Measurements from ENCODE around the gene TMEM51.

- TF ChIP-seq, protein P1, sequence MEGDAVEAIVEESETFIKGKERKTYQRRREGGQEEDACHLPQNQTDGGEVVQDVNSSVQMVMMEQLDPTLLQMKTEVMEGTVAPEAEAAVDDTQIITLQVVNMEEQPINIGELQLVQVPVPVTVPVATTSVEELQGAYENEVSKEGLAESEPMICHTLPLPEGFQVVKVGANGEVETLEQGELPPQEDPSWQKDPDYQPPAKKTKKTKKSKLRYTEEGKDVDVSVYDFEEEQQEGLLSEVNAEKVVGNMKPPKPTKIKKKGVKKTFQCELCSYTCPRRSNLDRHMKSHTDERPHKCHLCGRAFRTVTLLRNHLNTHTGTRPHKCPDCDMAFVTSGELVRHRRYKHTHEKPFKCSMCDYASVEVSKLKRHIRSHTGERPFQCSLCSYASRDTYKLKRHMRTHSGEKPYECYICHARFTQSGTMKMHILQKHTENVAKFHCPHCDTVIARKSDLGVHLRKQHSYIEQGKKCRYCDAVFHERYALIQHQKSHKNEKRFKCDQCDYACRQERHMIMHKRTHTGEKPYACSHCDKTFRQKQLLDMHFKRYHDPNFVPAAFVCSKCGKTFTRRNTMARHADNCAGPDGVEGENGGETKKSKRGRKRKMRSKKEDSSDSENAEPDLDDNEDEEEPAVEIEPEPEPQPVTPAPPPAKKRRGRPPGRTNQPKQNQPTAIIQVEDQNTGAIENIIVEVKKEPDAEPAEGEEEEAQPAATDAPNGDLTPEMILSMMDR (IDR thresholded peaks at IDR 0.05) = no peak
- TF ChIP-seq POLR2AphosphoS5 (IDR thresholded peaks at IDR 0.05; ENCODE audit: insufficient read depth in 1 of 2, low read depth in 1 of 2) = no peak
Measured at GRCh38 chr1:15176120-15176519, 22.6 kb downstream of the TMEM51 start.
